GM23248 (cell line): ENCODE data around the gene DNAI1.

Experiments
- EZH2 ChIP-seq: fragments of 200-600 bp; sonication (generic); IDR thresholded peaks from 2 replicates; pipeline ENCODE4 v1.6.1; 2018; ENCODE audit warnings: antibody characterized with exemption, mild to moderate bottlenecking; ENCODE audit not compliant: insufficient read depth, poor library complexity, severe bottlenecking
- EZH2phosphoT487 ChIP-seq: fragments of 200-600 bp; sonication (generic); IDR thresholded peaks from 2 replicates; pipeline ENCODE4 v1.6.1; 2018; ENCODE audit warnings: antibody characterized with exemption, moderate library complexity, mild to moderate bottlenecking, low read depth; ENCODE audit not compliant: insufficient read depth

DNA sequence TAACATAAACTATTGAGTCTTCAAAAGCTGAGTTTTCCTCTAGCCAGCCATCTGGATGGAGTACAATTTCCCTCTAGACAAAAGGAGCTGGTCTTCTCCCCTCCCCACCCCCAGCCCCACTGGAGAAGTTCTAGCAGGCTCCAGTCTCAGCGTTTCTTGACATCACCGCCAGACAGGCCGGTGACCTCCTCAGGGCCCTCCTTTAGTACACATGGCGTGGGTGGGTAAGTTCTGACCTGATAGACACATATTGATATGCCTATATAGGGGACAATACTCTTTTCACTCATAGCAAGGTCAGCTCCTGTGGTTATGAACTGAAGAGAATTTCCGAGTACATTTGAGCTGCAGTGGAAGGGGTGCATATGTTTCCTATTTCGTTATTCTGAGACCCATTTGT lies 27.2 kb downstream of the DNAI1 start:
- TF ChIP-seq EZH2, result no peak
- TF ChIP-seq EZH2phosphoT487, result no peak
